Sigmoid colon (tissue), 7 donors: Measurements from ENCODE around the gene STAG3. TPM values are rescaled to one million over a fixed set of nuclear protein-coding genes. Genes with fewer than 3 reads are reported as not detected.
"Not testable (repeated sequence)": the region's sequence is repeated elsewhere in the genome, so short reads cannot be mapped to it uniquely, and the experiment has no call there.

Experiments used
- DNase-seq: peaks from one replicate; pipeline ENCODE4 v3.0.0-alpha.2; 2019
- H3K27ac ChIP-seq, 4 donors: fragments of 200-600 bp; sonication (generic); one replicate each; pipeline ENCODE4 v1.5.1; 2016 to 2019; ENCODE audit warnings: mild to moderate bottlenecking in 1 of 4
- H3K27me3 ChIP-seq, 3 donors: fragments of 200-600 bp; sonication (generic); one replicate each; pipeline ENCODE4 v1.5.1; 2019; ENCODE audit warnings: mild to moderate bottlenecking in 1 of 3
- H3K36me3 ChIP-seq, 4 donors: fragments of 200-600 bp; sonication (generic); one replicate each; pipeline ENCODE4 v1.5.1; 2016 to 2019
- H3K4me1 ChIP-seq, 4 donors: fragments of 200-600 bp; sonication (generic); one replicate each; pipeline ENCODE4 v1.5.1; 2017 to 2019
- H3K4me3 ChIP-seq, 4 donors: fragments of 200-600 bp; sonication (generic); one replicate each; pipeline ENCODE4 v1.5.1; 2017 to 2019; ENCODE audit warnings: mild to moderate bottlenecking in 2 of 4, moderate library complexity in 1 of 4
- H3K9me3 ChIP-seq, 4 donors: fragments of 200-600 bp in 3 of 4; sonication (generic) in 3 of 4; one replicate each; pipeline versions ENCODE4 v1.5.1 to v1.6.1; 2013 to 2019
- EP300 ChIP-seq, 4 donors: sonication (generic); formaldehyde crosslinking; IDR thresholded peaks; one replicate each; pipeline ENCODE4 v1.6.1; 2017; ENCODE audit warnings: antibody characterized with exemption in 4 of 4
- POLR2A ChIP-seq, 2 donors: fragments of 450-650 bp; IDR thresholded peaks; one replicate each; pipeline ENCODE4 v1.6.1; 2016; ENCODE audit warnings: antibody characterized with exemption in 2 of 2, mild to moderate bottlenecking in 2 of 2, moderate library complexity in 2 of 2
- POLR2AphosphoS5 ChIP-seq, 4 donors: sonication (generic); formaldehyde crosslinking; IDR thresholded peaks; one replicate each; pipeline ENCODE4 v1.6.1; 2017; ENCODE audit warnings: antibody characterized with exemption in 4 of 4
- WGBS, 2 donors: extraction: QIAGEN DNeasy Blood & Tissue Kit; methylation state at CpG; one replicate each; pipeline ENCODE4 v1.1.7; 2013; 5-methylcytosine and 5-hydroxymethylcytosine counted together
- intact Hi-C: fragments of 100-400 bp; cut with DNase I; formaldehyde crosslinking; loops from one replicate; pipeline ENCODE4 v1.15.1; 2023
- polyA plus RNA-seq, 3 donors: library from polyadenylated mRNA; stranded (reverse); fragments of 200-250 nt; gene quantifications; one replicate each; pipeline ENCODE4 v1.2.3, GENCODE V29; 2013
- total RNA-seq, 4 donors: library from RNA; depleted of rRNA; stranded (reverse); fragments of >200 nt; gene quantifications; one replicate each; pipeline ENCODE4 v1.1.0, GENCODE V29; 2016
- TF ChIP-seq, protein P1 (sequence below), 4 experiments: fragments of 450-650 bp in 3 of 4; fragments of 200-600 bp in 1 of 4; IDR thresholded peaks; one replicate each; pipeline ENCODE4 v1.5.1; 2016 to 2019; ENCODE audit warnings: antibody characterized with exemption in 4 of 4, mild to moderate bottlenecking in 3 of 4, moderate library complexity in 2 of 4
- donor health status: healthy with polysubstance abuse.
- donor health status: Bipolar disorder and iron deficiency.
- donor health status: healthy.

The STAG3 gene, protein sequence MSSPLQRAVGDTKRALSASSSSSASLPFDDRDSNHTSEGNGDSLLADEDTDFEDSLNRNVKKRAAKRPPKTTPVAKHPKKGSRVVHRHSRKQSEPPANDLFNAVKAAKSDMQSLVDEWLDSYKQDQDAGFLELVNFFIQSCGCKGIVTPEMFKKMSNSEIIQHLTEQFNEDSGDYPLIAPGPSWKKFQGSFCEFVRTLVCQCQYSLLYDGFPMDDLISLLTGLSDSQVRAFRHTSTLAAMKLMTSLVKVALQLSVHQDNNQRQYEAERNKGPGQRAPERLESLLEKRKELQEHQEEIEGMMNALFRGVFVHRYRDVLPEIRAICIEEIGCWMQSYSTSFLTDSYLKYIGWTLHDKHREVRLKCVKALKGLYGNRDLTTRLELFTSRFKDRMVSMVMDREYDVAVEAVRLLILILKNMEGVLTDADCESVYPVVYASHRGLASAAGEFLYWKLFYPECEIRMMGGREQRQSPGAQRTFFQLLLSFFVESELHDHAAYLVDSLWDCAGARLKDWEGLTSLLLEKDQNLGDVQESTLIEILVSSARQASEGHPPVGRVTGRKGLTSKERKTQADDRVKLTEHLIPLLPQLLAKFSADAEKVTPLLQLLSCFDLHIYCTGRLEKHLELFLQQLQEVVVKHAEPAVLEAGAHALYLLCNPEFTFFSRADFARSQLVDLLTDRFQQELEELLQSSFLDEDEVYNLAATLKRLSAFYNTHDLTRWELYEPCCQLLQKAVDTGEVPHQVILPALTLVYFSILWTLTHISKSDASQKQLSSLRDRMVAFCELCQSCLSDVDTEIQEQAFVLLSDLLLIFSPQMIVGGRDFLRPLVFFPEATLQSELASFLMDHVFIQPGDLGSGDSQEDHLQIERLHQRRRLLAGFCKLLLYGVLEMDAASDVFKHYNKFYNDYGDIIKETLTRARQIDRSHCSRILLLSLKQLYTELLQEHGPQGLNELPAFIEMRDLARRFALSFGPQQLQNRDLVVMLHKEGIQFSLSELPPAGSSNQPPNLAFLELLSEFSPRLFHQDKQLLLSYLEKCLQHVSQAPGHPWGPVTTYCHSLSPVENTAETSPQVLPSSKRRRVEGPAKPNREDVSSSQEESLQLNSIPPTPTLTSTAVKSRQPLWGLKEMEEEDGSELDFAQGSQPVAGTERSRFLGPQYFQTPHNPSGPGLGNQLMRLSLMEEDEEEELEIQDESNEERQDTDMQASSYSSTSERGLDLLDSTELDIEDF
- total RNA-seq (under 1 TPM in 2 of 4 donors, not detected in 2; 0.14 to 0.36 TPM), polyA plus RNA-seq (10 to 100 TPM in 1 of 3 donors, 1 to 10 TPM in 1, under 1 TPM in 1; 0.92 to 32.6 (median 3.6) TPM)

DNA sequence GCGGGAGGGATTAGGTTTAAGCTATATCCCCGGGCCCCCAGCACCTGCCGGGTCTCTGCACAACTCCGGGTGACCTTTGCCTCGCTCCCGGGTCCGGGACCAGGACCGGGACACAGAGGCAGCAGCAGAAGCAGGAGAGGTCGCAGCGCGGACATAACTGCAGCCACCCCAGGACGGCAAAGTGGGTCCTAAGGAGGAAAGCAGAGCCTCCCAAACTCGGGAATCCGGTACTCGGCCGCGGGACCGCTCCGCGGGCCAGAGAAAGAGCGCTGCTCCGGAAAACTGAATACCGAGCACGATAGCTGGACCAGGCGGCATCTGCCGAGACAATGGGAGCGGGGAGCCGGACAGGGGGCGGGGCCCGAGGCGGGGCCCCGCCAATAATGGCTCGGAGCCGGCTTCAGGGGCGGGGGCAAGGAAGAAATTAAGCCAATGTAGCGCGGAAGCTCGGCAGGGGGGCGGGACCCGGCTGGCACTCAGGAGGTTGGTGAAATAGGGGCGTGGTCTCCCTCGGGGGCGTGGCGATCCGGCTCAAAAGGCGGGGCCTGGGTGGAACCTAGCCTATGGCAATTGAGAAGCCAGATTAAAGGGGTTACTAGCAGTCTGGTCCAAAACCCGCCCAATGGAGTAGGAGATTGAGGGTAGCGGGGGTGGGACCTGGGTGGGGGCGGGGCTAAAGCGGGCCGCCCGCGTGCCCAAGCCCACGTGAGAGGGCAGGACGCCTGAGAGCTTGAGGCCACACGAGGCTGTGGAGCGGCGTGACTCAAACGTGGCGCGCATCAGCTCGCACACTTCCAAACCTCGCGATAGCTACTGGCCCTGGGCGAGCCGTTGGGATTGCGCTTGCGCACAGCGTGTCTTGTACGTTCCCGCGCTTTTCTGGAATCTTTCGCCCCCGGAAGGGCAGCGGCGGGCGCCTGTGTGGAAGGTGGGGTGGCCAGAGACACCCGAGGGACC is at the start of gene STAG3, which contains the start of gene GPC2:
TSS of gene STAG3 (plus strand) at position 874 of the 957 bp plus-strand sequence. CDS start 2,639 bp downstream, outside the sequence.
TSS of gene GPC2 (minus strand) at position 337 of the 957 bp plus-strand sequence. CDS start at position 155, 182 bp downstream.
- WGBS, 2 donors, result 5 to 13% methylated on average over 78 of the region's 78 CpGs
- TF ChIP-seq EP300 (IDR thresholded peaks at IDR 0.05) (no peak), POLR2AphosphoS5 (IDR thresholded peaks at IDR 0.05) (no peak), POLR2A (IDR thresholded peaks at IDR 0.05) (no peak)
- TF ChIP-seq, protein P1, sequence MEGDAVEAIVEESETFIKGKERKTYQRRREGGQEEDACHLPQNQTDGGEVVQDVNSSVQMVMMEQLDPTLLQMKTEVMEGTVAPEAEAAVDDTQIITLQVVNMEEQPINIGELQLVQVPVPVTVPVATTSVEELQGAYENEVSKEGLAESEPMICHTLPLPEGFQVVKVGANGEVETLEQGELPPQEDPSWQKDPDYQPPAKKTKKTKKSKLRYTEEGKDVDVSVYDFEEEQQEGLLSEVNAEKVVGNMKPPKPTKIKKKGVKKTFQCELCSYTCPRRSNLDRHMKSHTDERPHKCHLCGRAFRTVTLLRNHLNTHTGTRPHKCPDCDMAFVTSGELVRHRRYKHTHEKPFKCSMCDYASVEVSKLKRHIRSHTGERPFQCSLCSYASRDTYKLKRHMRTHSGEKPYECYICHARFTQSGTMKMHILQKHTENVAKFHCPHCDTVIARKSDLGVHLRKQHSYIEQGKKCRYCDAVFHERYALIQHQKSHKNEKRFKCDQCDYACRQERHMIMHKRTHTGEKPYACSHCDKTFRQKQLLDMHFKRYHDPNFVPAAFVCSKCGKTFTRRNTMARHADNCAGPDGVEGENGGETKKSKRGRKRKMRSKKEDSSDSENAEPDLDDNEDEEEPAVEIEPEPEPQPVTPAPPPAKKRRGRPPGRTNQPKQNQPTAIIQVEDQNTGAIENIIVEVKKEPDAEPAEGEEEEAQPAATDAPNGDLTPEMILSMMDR (IDR thresholded peaks at IDR 0.05), result no peak
- Histone ChIP-seq H3K4me3 (peak within 1 kb of the TSS; percentile 17 to 50 (median 44)), H3K36me3 (no peaks in the 10 kb centered on the region), H3K4me1 (peaks cover 0 to 15% (median 9%) of the 10 kb centered on the region in 4 donors), H3K9me3 (no peaks in the 10 kb centered on the region), H3K27ac (peak within 1 kb of the TSS; percentile 51 to 71 (median 52)), H3K27me3 (peaks cover 0 to 1% (median 0%) of the 10 kb centered on the region in 3 donors)
- intact Hi-C loops, result no loop called here
- peak; percentile 96 for DNase-seq

DNA sequence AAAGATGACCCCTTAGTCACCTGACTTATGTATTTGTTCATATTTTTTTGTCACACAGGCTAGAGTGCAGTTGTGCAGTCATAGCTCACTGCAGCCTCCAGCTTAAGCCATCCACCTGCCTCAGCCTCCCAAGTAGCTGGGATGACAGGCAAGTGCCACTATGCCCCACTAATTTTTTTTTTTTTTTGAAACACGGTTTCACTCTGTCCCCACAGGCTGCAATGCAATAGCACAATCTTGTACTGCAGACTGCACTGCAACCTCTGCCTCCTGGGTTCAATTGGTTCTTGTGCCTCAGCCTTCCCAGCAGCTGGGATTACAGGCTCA is 49.1 kb upstream of the STAG3 start:
- Histone ChIP-seq H3K27me3 (no peaks in the 10 kb centered on the region), H3K4me3 (no peak overlapping the region), H3K27ac (peak overlapping the region in 3 of 4 donors; percentile 93 to 95 (median 94)), H3K4me1 (peaks cover 0 to 33% (median 24%) of the 10 kb centered on the region in 4 donors), H3K9me3 (no peaks in the 10 kb centered on the region), H3K36me3 (peaks cover 0 to 4% (median 0%) of the 10 kb centered on the region in 4 donors)
- DNase-seq, result no peak
- no peak for TF ChIP-seq POLR2A (IDR thresholded peaks at IDR 0.05)
- TF ChIP-seq, protein P1 (IDR thresholded peaks at IDR 0.05), result no peak
- no peak for TF ChIP-seq EP300 (IDR thresholded peaks at IDR 0.05)
- no peak for TF ChIP-seq POLR2AphosphoS5 (IDR thresholded peaks at IDR 0.05)
- intact Hi-C loops, result loop anchor here (5.0 kb wide), 2 partner anchors 136 to 211 kb away; partner anchors contain the start of gene TRIM4
- 39 to 56% methylated on average over 1 of the region's 1 CpG for WGBS, 2 donors

GRCh38 chr7:100130220-100130607 is 47.5 kb upstream of the STAG3 start:
- 94 to 98% methylated on average over 1 of the region's 1 CpG for WGBS, 2 donors
- intact Hi-C loops, H3K27me3 ChIP-seq: not testable (repeated sequence)

DNA sequence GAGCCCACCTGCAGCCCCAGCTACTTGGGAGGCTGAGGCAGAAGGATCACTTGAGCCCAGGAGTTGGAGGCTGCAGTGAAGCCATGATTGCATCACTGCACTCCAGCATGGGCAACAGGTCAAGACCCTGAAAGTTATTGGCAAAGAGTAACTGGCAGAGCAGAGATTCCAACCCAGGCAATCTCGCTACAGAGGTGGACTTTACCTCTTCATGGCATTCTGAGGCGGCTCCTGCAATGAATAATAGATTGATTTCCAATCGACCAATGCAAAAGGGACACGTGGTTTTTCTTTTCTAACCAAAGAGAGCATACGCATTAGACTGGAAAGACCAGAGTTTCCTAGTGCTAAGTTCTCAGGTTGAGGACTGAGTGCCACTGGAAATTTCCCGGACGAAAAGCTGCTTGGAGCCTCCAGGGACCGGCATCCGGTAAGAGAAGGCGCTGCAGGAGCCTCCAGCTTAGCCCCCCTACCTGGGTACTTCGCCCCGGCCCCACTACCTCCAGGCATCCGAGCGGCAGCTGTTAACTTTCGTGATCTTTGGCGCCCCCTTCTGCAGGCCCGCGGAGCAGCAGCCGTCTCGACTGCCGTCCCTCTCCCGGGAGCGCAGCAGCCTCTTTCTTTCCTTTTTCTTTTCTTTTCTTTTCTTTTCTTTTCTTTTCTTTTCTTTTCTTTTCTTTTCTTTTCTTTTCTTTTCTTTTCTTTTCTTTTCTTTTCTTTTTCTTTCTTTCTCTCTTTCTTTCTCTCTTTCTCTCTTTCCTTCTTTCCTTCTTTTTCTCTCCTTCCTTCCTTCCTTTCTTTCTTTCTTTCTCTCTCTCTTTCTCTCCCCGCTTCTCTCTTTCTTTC is 46.9 kb upstream of the STAG3 start:
- no peaks in the 10 kb centered on the region for H3K36me3 ChIP-seq
- peaks cover 0 to 28% (median 22%) of the 10 kb centered on the region in 4 donors for H3K4me1 ChIP-seq
- no peaks in the 10 kb centered on the region for H3K9me3 ChIP-seq
- H3K27me3 ChIP-seq, result no peaks in the 10 kb centered on the region
- no peak overlapping the region for H3K4me3 ChIP-seq
- H3K27ac ChIP-seq, result no peak overlapping the region
- intact Hi-C loops, result no loop called here
- no peak for TF ChIP-seq POLR2A (IDR thresholded peaks at IDR 0.05)
- TF ChIP-seq, protein P1 (IDR thresholded peaks at IDR 0.05), result peak; percentile 73 to 92 (median 83)
- WGBS, 2 donors, result 5 to 13% methylated on average over 24 of the region's 24 CpGs
- DNase-seq, result peak; percentile 89

More at GRCh38 chr7:100130220-100130607, 47.5 kb upstream of the STAG3 start:
- DNase-seq, H3K36me3 ChIP-seq, H3K9me3 ChIP-seq, H3K4me3 ChIP-seq, H3K27ac ChIP-seq: not testable (repeated sequence)
- H3K4me1 ChIP-seq, result peaks cover 0 to 33% (median 24%) of the 10 kb centered on the region in 4 donors
